Mammary epithelial cell (primary cell): ENCODE results near the gene FNBP1.

Source experiments
- EZH2 ChIP-seq: IDR thresholded peaks from 2 replicates; pipeline ENCODE4 v1.6.1; 2012; ENCODE audit warnings: low read length, inconsistent platforms, borderline replicate concordance
- TF ChIP-seq, protein P1 (sequence below), 2 donors: IDR thresholded peaks in 1 of 2; conservative IDR thresholded peaks in 1 of 2; 2 replicates each; pipeline ENCODE4 v1.5.1; 2011 to 2012; ENCODE audit warnings: inconsistent platforms in 2 of 2, low read length in 2 of 2, mild to moderate bottlenecking in 2 of 2, control low read depth in 1 of 2, low read depth in 1 of 2; ENCODE audit not compliant: insufficient read depth in 1 of 2; ENCODE audit errors: extremely low read depth in 1 of 2

DNA sequence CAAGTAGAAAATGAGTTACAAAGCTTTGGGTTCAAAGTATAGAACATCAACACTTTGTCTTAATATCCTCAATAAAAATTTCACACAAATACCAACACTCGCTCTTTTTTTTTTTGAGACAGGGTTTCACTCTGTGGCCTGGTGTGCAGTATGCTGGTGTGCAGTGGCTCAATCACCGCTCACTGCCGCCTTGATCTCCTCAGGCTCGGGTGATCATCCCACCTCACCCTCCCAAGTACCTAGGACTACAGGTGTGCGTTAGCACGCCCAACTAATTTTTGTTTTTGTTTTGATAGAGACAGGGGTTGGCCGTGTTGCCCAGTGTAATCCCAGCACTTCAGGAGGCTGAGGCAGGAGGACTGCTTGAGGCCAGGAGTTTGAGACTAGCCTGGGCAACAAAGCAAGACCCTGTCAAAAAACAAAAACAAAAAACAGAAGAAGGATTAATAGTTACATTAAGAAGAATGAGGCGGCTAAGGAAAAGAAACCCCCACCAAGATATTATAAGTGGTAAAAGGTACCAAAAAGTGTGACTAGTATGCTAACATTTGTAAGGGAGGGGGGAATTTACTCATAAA is 20.3 kb downstream of the FNBP1 start:
- TF ChIP-seq, protein P1, sequence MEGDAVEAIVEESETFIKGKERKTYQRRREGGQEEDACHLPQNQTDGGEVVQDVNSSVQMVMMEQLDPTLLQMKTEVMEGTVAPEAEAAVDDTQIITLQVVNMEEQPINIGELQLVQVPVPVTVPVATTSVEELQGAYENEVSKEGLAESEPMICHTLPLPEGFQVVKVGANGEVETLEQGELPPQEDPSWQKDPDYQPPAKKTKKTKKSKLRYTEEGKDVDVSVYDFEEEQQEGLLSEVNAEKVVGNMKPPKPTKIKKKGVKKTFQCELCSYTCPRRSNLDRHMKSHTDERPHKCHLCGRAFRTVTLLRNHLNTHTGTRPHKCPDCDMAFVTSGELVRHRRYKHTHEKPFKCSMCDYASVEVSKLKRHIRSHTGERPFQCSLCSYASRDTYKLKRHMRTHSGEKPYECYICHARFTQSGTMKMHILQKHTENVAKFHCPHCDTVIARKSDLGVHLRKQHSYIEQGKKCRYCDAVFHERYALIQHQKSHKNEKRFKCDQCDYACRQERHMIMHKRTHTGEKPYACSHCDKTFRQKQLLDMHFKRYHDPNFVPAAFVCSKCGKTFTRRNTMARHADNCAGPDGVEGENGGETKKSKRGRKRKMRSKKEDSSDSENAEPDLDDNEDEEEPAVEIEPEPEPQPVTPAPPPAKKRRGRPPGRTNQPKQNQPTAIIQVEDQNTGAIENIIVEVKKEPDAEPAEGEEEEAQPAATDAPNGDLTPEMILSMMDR (conservative IDR thresholded peaks at IDR 0.05 in 1 of 2, IDR thresholded peaks at IDR 0.05 in 1 of 2; ENCODE audit: extremely low read depth in 1 of 2, insufficient read depth in 1 of 2, low read depth in 1 of 2, low read length in 2 of 2) = no peak
- no peak for TF ChIP-seq EZH2
